ENCODE results near the gene BBS9.

DNA sequence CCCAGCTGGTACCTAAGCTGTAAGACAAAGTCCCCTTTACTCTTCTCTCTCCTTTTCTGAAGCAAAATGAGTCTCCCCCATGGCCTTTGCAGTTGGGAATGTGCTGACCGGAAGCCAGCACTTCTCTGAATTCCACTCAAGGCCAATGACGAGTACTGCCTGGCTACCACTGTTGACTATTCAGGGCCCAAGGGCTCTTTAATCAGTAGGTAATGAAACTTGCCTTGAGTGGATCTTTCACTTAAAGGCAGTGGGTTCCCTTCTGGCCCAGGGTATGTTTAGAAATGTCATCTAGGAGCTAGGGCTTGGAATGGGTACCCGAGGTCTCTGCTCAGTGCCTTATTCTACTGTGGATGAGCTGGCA, 197.1 kb downstream of the BBS9 start:
- TF ChIP-seq, protein P1, sequence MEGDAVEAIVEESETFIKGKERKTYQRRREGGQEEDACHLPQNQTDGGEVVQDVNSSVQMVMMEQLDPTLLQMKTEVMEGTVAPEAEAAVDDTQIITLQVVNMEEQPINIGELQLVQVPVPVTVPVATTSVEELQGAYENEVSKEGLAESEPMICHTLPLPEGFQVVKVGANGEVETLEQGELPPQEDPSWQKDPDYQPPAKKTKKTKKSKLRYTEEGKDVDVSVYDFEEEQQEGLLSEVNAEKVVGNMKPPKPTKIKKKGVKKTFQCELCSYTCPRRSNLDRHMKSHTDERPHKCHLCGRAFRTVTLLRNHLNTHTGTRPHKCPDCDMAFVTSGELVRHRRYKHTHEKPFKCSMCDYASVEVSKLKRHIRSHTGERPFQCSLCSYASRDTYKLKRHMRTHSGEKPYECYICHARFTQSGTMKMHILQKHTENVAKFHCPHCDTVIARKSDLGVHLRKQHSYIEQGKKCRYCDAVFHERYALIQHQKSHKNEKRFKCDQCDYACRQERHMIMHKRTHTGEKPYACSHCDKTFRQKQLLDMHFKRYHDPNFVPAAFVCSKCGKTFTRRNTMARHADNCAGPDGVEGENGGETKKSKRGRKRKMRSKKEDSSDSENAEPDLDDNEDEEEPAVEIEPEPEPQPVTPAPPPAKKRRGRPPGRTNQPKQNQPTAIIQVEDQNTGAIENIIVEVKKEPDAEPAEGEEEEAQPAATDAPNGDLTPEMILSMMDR (IDR thresholded peaks at IDR 0.05) = no peak
- no peak for TF ChIP-seq POLR2A (IDR thresholded peaks at IDR 0.05)

All from heart left ventricle (tissue), 13 donors.